H1 (cell line): ENCODE data around the gene EPB41L5. TPM values are rescaled to one million over a fixed set of nuclear protein-coding genes. Genes with fewer than 3 reads are reported as not detected.

Experiments used
- ASH2L ChIP-seq: fragments of 200-600, 300-600 bp; sonication (generic); IDR thresholded peaks from one replicate; pipeline ENCODE4 v1.7.1; 2017; ENCODE audit warnings: low read length
- ATF3 ChIP-seq: IDR thresholded peaks from 2 replicates; pipeline ENCODE4 v1.6.1; 2011; ENCODE audit warnings: low read depth, mild to moderate bottlenecking, low read length; ENCODE audit not compliant: insufficient read depth
- CHD1 ChIP-seq: IDR thresholded peaks from 2 replicates; pipeline ENCODE4 v1.6.1; 2012; ENCODE audit warnings: low read depth, low read length, improper control_type of control experiment
- CHD2 ChIP-seq: IDR thresholded peaks from 2 replicates; pipeline ENCODE4 v1.6.1; 2012; ENCODE audit warnings: low read length, improper control_type of control experiment
- CREB1 ChIP-seq: IDR thresholded peaks from 2 replicates; pipeline ENCODE4 v1.6.1; 2012; ENCODE audit warnings: inconsistent platforms
- EGR1 ChIP-seq: IDR thresholded peaks from 2 replicates; pipeline ENCODE4 v1.6.1; 2011; ENCODE audit warnings: low read depth, low read length, borderline replicate concordance
- GTF2F1 ChIP-seq: IDR thresholded peaks from 2 replicates; pipeline ENCODE4 v1.6.1; 2012; ENCODE audit warnings: low read depth, low read length, improper control_type of control experiment, borderline replicate concordance
- HDAC2 ChIP-seq, 2 experiments: fragments of 300-600 bp in 1 of 2; sonication (generic) in 1 of 2; IDR thresholded peaks; 2 replicates each; pipeline ENCODE4 v1.6.1; 2011 to 2012; ENCODE audit warnings: low read depth in 2 of 2, low read length in 2 of 2, mild to moderate bottlenecking in 2 of 2, moderate library complexity in 2 of 2, borderline replicate concordance in 1 of 2, inconsistent platforms in 1 of 2
- JUND ChIP-seq: IDR thresholded peaks from 2 replicates; pipeline ENCODE4 v1.6.1; 2011; ENCODE audit warnings: mild to moderate bottlenecking, improper control_type of control experiment, low read length
- KDM1A ChIP-seq: fragments of 200-600, 300-600 bp; sonication (generic); IDR thresholded peaks from 2 replicates; pipeline ENCODE4 v1.7.1; 2016; ENCODE audit warnings: mild to moderate bottlenecking, low read length, borderline replicate concordance
- KDM4A ChIP-seq: IDR thresholded peaks from one replicate; pipeline ENCODE4 v1.7.1; 2012; ENCODE audit warnings: low read depth, mild to moderate bottlenecking, moderate library complexity, low read length, inconsistent platforms; ENCODE audit not compliant: severe bottlenecking
- KDM5A ChIP-seq: fragments of 200-600 bp; IDR thresholded peaks from 2 replicates; pipeline ENCODE4 v1.7.1; 2012; ENCODE audit warnings: mild to moderate bottlenecking, low read length, inconsistent platforms, mixed read lengths
- NRF1 ChIP-seq: IDR thresholded peaks from 2 replicates; pipeline ENCODE4 v1.6.1; 2011; ENCODE audit warnings: mild to moderate bottlenecking, low read depth, low read length, improper control_type of control experiment
- PHF8 ChIP-seq: fragments of 200-600 bp; sonication (generic); conservative IDR thresholded peaks from 2 replicates; pipeline ENCODE4 v1.7.1; 2012; ENCODE audit warnings: low read depth, mild to moderate bottlenecking, inconsistent platforms, low read length, moderate library complexity
- POLR2A ChIP-seq, 2 experiments: IDR thresholded peaks; 1 replicate in 1 of 2; 2 replicates in 1 of 2; pipeline ENCODE4 v1.6.1; 2011; ENCODE audit warnings: low read depth in 2 of 2, low read length in 2 of 2, mild to moderate bottlenecking in 2 of 2; ENCODE audit errors: control extremely low read depth in 1 of 2
- RAD21 ChIP-seq, 2 experiments: IDR thresholded peaks in 1 of 2; conservative IDR thresholded peaks in 1 of 2; 2 replicates each; pipeline ENCODE4 v1.6.1; 2011; ENCODE audit warnings: low read depth in 2 of 2, low read length in 2 of 2, improper control_type of control experiment in 1 of 2, inconsistent platforms in 1 of 2, mild to moderate bottlenecking in 1 of 2, moderate library complexity in 1 of 2
- RXRA ChIP-seq: IDR thresholded peaks from 2 replicates; pipeline ENCODE4 v1.6.1; 2011; ENCODE audit warnings: low read depth, mild to moderate bottlenecking, low read length, moderate library complexity; ENCODE audit not compliant: insufficient read depth
- SIN3A ChIP-seq, 2 experiments: IDR thresholded peaks in 1 of 2; conservative IDR thresholded peaks in 1 of 2; 2 replicates each; pipeline ENCODE4 v1.6.1; 2011 to 2012; ENCODE audit warnings: low read length in 2 of 2, improper control_type of control experiment in 1 of 2, low read depth in 1 of 2, mild to moderate bottlenecking in 1 of 2
- SP4 ChIP-seq: IDR thresholded peaks from 2 replicates; pipeline ENCODE4 v1.6.1; 2012; ENCODE audit warnings: low read length, inconsistent platforms
- SRF ChIP-seq: IDR thresholded peaks from 2 replicates; pipeline ENCODE4 v1.6.1; 2011; ENCODE audit warnings: mild to moderate bottlenecking, low read depth, low read length, moderate library complexity
- TAF1 ChIP-seq: IDR thresholded peaks from 2 replicates; pipeline ENCODE4 v1.6.1; 2011; ENCODE audit warnings: mild to moderate bottlenecking, low read depth, low read length
- TAF7 ChIP-seq: optimal IDR thresholded peaks from 2 replicates; pipeline ENCODE3; 2011; ENCODE audit warnings: low read depth, mild to moderate bottlenecking, inconsistent platforms, low read length, moderate library complexity, borderline replicate concordance
- TCF12 ChIP-seq: IDR thresholded peaks from 2 replicates; pipeline ENCODE4 v1.6.1; 2011; ENCODE audit warnings: low read depth, mild to moderate bottlenecking, low read length
- YY1 ChIP-seq: IDR thresholded peaks from 2 replicates; pipeline ENCODE4 v1.6.1; 2011; ENCODE audit warnings: low read depth, mild to moderate bottlenecking, low read length
- polyA plus RNA-seq, 7 experiments: library from polyadenylated mRNA; depleted of rRNA in 3 of 7; stranded (reverse) in 5 of 7; unstranded in 2 of 7; fragments of >200 nt in 5 of 7; fragments of 200-250 nt in 2 of 7; gene quantifications; 1 replicate in 5 of 7; 2 replicates in 1 of 7; 4 replicates in 1 of 7; pipeline versions ENCODE4 v1.2.1 to v1.2.3, GENCODE V29; 2011 to 2013; ENCODE audit warnings: missing spikeins in 2 of 7, mixed read lengths in 2 of 7
- total RNA-seq: library from RNA; stranded (reverse); fragmentation: NEBNext Ultra II Directional; extraction: Animal tissue kit (Norgen Biotek cat#: 25700); gene quantifications from 2 replicates; pipeline ENCODE4 v1.2.1, GENCODE V29; 2021

Gene EPB41L5
- total and polyA plus RNA-seq, 2 of the 8 experiments (the other 6 are each of a cell fraction or from before 2014, with no cell fraction given): 13.5 to 32.3 TPM

DNA sequence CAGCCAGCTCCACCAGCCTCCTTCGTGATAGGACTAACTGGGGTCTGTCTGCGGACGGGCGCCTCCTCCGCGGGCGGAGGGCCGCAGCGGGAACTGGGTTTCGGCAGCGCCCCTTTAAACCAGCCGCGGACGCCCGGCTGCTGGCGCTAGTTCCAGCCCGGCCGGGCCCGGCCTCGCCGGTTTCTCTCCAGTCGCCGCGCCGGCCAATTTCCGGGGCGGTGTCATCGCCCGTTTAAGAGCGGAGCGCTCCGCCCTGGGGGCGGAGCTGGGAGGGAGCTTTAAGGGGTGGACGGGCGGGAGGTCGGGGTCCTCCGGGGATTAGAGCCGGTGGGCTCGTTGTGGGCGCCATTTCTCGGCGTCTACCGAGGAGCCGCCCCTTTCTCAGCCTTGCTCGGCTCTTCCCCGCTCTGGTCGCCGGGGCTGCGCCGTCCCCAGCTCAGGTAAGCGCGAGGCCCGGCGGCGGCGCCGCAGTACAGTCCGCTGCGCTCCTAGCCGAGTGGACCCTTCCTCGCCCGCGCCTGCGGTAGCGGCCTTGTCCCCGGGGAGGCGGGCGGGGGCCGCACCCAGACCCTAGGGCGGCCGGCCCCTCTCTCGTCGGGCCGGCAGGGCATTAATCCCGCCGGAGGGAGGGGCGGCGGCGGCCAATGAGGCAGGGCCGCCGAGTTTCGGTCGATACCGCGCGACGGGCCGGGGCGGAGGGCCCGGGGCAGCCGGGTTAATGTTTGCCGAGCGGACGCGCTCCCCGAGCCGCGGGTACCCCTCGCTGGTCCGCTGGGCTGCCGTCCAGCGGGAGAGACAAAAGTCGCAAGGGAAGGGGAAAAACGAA lies at the start of gene EPB41L5 (continued):
- TF ChIP-seq SP4 (0 out of 2 replicates have a peak, but pooled peaks have one; percentile 16), EGR1 (no peak), TAF7 (peak; percentile 60), RAD21 (IDR thresholded peaks at IDR 0.05 in 1 of 2, conservative IDR thresholded peaks at IDR 0.05 in 1 of 2; ENCODE audit: low read depth in 2 of 2, low read length in 2 of 2) (peak in 1 of 2 experiments; percentile 18; a peak in 1 of 4 replicates), GTF2F1 (no peak), TCF12 (peak; percentile 75; the same call in 1 of the 2 replicates), KDM1A (no peak), PHF8 (peak; percentile 96), SIN3A (conservative IDR thresholded peaks at IDR 0.05 in 1 of 2, IDR thresholded peaks at IDR 0.05 in 1 of 2; ENCODE audit: low read depth in 1 of 2, low read length in 2 of 2) (peak; percentile 19 to 23; a peak in 1 of 4 replicates), HDAC2 (IDR thresholded peaks at IDR 0.05; ENCODE audit: borderline replicate concordance in 1 of 2, low read depth in 2 of 2, low read length in 2 of 2) (no peak; a peak in 1 of 4 replicates), KDM4A (peak; percentile 78), TAF1 (peak; percentile 86), RXRA (no peak), CHD2 (peak; percentile 25; the same call in 1 of the 2 replicates), YY1 (peak; percentile 84), CHD1 (no peak), SRF (no peak), NRF1 (no peak), CREB1 (peak; percentile 34), ATF3 (no peak), ASH2L (peak; percentile 96), POLR2A (IDR thresholded peaks at IDR 0.05; ENCODE audit: control extremely low read depth in 1 of 2, low read depth in 2 of 2, low read length in 2 of 2) (peak; percentile 91 to 95), KDM5A (no peak), JUND (no peak)
